Esophagus squamous epithelium (tissue), 4 donors: Measurements from ENCODE around the gene DCPS.

Experiments
- CTCF ChIP-seq, 6 experiments: fragments of 450-650 bp in 4 of 6; fragments of 200-600 bp in 2 of 6; sonication (generic) in 2 of 6; IDR thresholded peaks; one replicate each; pipeline ENCODE4 v1.5.1; 2016 to 2019; ENCODE audit warnings: antibody characterized with exemption in 6 of 6, mild to moderate bottlenecking in 4 of 6, moderate library complexity in 4 of 6
- POLR2A ChIP-seq, 4 donors: fragments of 450-650 bp; IDR thresholded peaks; one replicate each; pipeline ENCODE4 v1.6.1; 2017; ENCODE audit warnings: antibody characterized with exemption in 4 of 4, mild to moderate bottlenecking in 4 of 4, moderate library complexity in 3 of 4

- TF ChIP-seq CTCF (IDR thresholded peaks at IDR 0.05), result no peak
- no peak for TF ChIP-seq POLR2A (IDR thresholded peaks at IDR 0.05)
Observed at GRCh38 chr11:126310992-126311310, 7.1 kb downstream of the DCPS start.
